GM10266 (cell line): Measurements from ENCODE around the gene MBOAT7.
"Not testable (repeated sequence)": the region's sequence is repeated elsewhere in the genome, so short reads cannot be mapped to it uniquely, and the experiment has no call there.

Experiments used
- DNase-seq: peaks from one replicate; pipeline ENCODE4 v3.0.0; 2012; ENCODE audit errors: extremely low spot score
- TF ChIP-seq, protein P1 (sequence below): IDR thresholded peaks from 2 replicates; pipeline ENCODE4 v1.5.1; 2012; ENCODE audit warnings: mild to moderate bottlenecking, low read depth; ENCODE audit not compliant: control insufficient read depth, insufficient read depth; ENCODE audit errors: missing control alignments

The MBOAT7 gene, protein sequence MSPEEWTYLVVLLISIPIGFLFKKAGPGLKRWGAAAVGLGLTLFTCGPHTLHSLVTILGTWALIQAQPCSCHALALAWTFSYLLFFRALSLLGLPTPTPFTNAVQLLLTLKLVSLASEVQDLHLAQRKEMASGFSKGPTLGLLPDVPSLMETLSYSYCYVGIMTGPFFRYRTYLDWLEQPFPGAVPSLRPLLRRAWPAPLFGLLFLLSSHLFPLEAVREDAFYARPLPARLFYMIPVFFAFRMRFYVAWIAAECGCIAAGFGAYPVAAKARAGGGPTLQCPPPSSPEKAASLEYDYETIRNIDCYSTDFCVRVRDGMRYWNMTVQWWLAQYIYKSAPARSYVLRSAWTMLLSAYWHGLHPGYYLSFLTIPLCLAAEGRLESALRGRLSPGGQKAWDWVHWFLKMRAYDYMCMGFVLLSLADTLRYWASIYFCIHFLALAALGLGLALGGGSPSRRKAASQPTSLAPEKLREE

DNA sequence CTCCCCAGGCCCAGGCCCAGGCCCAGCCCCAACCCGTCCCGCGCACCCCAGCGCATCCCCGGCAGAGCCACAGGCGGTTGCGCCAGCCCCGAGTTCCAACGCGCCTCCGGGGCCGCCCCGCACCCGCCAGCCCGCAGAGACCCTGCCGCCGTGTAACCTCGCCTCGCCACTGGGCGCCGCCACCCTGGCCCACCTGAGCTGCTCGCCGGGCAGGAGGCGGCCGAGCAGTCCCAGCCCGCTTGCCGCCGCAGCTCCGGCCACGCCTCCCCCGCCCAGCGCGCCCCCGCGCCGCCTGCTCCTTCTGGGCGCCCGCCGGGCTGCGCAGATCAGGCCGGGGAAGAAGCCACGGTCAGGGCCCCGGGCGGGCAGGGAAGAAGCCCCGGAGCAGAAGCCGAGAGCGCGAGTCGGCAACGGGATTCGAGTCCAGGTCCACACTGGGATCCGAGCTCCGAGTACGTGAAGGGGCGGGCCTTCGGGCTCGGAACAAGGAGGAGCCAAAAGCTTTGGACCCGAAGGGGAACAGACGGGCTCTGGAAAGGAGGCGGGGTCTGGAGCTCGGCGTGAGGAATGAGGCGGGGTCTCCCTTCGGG, at the start of gene MBOAT7:
TSS of gene MBOAT7 (minus strand) at position 436 of the 590 bp plus-strand sequence. CDS start 1,072 bp downstream, outside the sequence.
- TF ChIP-seq, protein P1, sequence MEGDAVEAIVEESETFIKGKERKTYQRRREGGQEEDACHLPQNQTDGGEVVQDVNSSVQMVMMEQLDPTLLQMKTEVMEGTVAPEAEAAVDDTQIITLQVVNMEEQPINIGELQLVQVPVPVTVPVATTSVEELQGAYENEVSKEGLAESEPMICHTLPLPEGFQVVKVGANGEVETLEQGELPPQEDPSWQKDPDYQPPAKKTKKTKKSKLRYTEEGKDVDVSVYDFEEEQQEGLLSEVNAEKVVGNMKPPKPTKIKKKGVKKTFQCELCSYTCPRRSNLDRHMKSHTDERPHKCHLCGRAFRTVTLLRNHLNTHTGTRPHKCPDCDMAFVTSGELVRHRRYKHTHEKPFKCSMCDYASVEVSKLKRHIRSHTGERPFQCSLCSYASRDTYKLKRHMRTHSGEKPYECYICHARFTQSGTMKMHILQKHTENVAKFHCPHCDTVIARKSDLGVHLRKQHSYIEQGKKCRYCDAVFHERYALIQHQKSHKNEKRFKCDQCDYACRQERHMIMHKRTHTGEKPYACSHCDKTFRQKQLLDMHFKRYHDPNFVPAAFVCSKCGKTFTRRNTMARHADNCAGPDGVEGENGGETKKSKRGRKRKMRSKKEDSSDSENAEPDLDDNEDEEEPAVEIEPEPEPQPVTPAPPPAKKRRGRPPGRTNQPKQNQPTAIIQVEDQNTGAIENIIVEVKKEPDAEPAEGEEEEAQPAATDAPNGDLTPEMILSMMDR, result peak; percentile 72
- no peak for DNase-seq

DNA sequence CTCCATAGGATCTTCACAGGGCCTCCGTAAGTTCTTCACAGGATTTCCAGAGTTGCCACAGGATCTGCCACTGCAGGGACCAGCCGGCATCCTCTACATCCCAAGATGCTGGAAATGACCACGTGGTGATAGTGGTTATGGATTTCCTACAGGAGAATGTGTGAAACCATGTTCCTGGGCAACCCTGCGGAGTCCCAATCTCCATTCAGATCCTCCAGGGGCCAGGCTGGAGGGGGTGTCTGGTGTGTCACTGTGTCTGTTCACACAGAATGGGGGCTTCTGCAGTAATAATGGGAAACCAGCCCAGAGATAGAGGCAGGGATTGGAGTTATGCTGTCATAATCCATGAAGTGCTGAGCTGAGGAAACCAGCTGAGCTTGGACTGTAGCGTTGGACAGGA, 44.6 kb upstream of the MBOAT7 start:
- TF ChIP-seq, protein P1, result no peak
- DNase-seq, result no peak

DNA sequence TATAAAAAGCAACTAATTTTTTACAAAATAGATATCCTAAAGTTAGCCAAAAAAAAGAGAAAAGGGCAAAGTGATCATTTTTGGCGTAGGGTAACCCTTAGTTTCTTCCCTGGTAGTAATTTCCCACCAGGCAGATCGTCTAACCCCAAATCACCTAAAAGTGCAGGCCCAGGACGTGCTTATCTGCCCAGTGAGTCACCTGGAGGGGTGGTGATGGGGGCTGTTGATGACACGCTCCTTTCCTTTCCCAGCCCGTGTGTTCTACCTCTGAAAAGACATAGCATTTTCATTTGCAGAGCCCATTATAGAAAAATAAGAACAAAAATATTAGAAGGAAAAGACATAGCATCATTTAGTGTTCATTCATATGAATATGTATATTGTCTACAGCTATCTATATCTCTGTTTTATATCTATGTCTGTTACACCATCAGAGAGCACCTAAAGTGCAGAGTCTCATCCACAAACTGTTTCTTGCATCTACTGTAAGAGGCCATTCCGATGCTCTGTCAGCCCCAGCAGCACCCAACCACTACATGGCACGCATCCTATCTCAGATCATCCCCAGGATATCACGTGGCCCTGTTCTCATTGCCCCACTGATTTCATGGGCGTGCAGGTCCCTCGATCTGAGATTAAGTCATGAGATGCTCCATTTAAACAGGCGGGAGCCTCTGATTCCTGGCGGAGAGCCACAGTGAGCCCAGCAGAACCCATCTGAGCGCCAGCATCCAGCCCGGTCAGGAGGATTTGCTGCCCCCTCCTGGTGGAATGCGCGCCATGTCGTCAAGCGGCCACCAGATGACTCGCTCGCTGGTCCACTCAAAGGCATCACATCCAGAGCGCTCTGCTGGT, 41.9 kb upstream of the MBOAT7 start:
- TF ChIP-seq, protein P1, result peak; percentile 97
- DNase-seq, result peak; percentile 73

DNA sequence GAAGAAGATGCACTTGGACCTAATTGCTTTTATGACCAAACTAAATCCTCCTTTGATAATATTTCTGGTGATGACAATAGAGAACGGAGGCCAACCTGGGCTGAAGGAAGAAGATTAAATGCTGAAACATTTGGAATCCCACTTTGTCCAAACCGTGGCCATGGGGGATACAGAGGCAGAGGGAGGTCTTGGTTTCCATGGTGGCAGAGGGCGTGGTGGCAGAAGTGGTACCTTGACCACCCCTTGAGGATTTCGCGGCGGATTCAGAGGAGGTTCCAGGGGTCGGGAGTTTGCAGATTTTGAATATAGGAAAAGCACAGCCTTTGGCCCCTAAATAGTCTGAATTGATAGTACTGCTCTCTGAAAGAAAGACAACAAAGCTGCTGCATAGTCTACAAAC, 40.7 kb upstream of the MBOAT7 start:
- DNase-seq, result no peak
- TF ChIP-seq, protein P1, result no peak

DNA sequence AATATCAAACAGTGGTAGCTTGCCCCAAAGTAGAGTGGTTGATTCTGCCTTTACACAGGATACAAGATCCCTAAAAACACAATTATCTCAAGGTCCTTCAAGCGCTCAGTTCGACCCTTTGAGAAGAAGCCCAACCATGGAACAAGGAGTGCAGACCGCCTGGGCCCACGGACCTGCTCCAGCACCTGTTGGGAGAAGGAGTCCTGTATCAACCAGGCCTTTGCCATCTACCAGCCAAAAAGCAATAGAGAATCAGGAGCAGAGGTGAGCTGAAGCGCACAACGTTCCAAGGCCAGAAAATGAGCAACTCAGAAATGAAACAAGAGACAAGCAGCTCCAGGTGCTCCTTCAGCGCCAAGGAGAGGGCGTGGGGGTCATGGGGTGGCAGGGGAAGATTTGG, 39.8 kb upstream of the MBOAT7 start:
- DNase-seq, result no peak
- TF ChIP-seq, protein P1, result no peak

DNA sequence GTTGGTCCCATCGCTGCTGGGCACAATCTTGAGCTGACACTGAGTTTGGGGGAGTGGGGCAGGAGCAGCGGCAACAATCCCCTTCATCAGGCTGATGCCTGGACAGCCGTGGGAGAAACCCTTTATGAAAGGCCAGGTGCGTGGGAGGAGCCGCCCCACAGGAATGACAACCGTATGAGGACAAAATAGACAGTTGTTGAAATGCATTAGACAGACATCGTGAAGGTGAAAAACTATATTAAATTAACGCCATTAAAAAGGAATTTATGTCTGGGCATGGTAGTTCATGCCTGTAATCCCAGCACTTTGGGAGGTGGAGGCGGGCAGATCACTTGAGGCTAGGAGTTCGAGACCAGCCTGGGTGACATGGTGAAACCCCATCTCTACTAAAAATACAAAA, 35.2 kb upstream of the MBOAT7 start:
- DNase-seq, result not testable (repeated sequence)

DNA sequence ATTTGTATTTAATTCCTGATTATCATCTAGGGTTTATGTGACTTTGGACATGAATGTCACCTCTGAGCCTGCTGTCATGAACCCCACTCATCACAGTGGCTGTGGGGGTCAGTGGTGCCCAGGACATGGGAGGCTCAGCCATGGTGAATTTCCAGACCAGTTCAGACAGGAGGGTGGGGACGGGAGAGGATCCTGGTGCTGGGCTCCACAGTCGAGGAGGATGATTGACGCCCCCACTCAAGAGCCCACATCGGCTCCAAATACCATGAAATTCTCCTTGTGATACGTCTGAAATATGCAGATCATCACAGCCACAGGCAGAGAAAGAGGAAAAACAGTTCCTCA, 34.5 kb upstream of the MBOAT7 start:
- not testable (repeated sequence) for DNase-seq

DNA sequence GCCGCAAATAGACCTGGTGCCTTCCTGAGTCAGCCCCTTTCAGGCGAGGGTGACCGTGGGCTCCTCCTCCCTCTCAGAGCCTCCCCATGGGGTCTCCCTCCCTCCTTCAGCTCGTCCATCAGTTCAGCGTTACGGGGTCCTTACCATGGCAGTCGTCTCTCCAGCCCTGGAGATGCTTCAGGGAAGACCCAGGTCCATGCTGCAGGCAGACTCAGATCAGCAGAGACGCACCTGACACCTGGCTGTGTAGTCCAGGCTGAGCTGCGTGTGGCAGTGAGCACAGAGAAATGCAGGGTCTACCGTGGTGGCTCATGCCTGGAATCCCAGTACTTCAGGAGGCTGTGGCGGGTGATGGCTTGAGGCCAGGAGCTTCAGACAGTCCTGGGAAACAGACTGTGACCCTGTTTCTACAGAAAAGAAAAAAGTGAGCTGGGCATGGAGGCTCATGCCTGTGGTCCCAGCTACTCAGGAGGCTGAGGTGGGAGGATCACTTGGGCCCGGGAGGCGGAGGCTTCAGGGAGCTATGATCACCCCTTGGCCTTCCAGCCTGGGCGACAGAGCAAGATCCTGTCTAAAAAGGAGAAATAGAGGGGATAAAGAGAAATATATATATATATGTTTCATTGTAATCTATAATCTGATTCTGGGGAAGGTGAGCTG, 34.0 kb upstream of the MBOAT7 start:
- not testable (repeated sequence) for DNase-seq

DNA sequence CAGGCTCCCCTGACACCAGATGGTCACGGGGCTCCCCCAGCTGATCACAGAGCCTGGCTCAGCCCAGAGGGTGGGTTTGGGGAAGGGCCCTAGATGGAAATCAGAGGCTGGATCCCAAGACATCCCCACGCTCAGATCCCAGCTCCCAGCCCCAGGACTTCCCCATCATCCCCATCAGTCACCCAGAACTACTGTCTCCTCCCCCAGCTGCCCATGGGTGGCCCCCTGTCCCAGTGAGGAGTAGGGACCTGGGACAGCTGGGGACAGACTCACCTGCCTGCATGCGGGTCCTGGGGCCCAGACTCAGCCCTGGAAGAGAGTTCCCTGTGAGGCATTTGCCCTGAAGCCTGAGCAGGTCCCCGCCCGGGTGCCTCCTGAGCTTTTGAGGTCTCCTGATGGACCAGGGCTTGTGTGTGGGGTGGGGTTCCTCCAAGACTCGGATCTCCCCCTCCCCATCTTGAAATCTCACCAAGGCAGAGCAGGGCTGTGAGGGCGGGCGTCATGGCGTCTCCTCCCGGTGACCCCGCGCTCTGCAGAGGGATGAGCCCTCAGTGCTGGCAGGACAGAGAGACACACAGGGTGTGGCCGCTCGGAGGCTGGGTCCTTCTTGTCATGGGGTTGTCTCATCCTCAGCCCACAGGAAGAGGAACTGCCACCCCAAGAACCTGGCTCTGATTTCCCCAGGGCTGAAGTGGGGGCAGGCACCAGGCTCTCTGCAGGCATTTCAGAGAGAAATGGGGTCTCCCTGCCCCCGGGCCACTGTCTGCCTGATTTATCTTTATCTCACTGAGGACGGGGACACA, 33.3 kb upstream of the MBOAT7 start, which contains the start of gene LILRB3:
TSS of gene LILRB3 (minus strand) at position 534 of the 803 bp plus-strand sequence. CDS start at position 503, 31 bp downstream.
- not testable (repeated sequence) for DNase-seq

DNA sequence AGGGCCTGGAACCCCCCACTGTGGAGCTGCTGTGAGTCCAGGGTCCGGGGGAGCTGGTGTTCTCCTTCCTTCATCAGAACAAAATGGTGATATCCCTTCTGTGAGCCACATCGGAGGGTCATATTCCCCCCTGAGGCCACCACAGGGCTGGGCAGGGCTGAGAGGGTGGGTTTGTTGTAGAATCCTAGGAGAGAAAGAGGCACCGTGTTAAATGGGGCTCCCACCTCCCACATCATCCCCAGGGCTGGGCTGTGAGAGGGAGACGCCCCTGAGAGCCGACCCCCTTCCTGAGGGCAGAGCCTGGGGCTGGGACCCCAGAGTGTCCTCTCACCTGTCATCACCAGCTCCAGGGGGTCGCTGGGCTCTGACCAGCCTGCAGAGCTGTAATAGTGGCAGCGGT, 32.6 kb upstream of the MBOAT7 start:
- DNase-seq, result not testable (repeated sequence)

DNA sequence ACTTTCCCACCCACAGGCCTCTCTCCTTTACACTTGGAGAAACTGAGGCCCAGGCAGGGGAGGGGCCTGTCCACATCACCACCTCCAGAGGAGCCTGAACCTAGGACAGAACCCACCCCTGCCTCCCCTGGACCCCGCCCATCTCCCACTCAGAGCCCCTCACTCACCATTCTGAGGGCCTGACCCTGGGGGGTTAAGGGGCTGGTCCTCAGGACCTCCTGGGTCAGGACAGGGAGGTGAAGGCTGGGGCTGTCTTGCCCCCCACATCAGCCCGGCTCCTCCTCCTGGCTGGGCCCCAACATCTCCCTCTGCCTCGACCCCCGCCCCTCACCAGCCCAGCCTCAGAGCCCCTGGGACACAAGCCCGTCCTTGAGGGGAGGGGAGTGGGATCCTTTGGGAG, 30.3 kb upstream of the MBOAT7 start:
- DNase-seq, result not testable (repeated sequence)
